HG02852 (cell line): ENCODE measurements around the gene C2CD2L.
A peak's percentile ranks its signal among the peaks of the same experiment; 100 is the strongest.
"Not testable (repeated sequence)": the region's sequence is repeated elsewhere in the genome, so short reads cannot be mapped to it uniquely, and the experiment has no call there.

Source experiments
- ATAC-seq: cut with Tn5 transposase; IDR thresholded peaks from one replicate; pipeline ENCODE4 v1.9.1; 2021; ENCODE audit warnings: mild to moderate bottlenecking, moderate library complexity; ENCODE audit not compliant: unreplicated experiment

Gene C2CD2L

GRCh38 chr11:119113716-119114115 is 6.6 kb downstream of the C2CD2L start:
- no peak for ATAC-seq

- ATAC-seq = no peak
Measured at GRCh38 chr11:119114351-119114750, 7.2 kb downstream of the C2CD2L start.

- no peak for ATAC-seq
Measured at GRCh38 chr11:119115484-119116234, 8.5 kb downstream of the C2CD2L start.

- ATAC-seq = no peak
Measured at GRCh38 chr11:119116235-119116594, 9.1 kb downstream of the C2CD2L start.

GRCh38 chr11:119116601-119117000 is 9.5 kb downstream of the C2CD2L start:
- ATAC-seq = no peak

GRCh38 chr11:119117004-119117706 is 10.0 kb downstream of the C2CD2L start:
- no peak for ATAC-seq

- no peak for ATAC-seq
Measured at GRCh38 chr11:119118227-119118626, 11.1 kb downstream of the C2CD2L start.

- ATAC-seq = no peak
Measured at GRCh38 chr11:119118946-119119345, 11.8 kb downstream of the C2CD2L start.

GRCh38 chr11:119120639-119121007 is 13.5 kb downstream of the C2CD2L start:
- ATAC-seq = no peak

- ATAC-seq = peak; percentile 94
Measured at GRCh38 chr11:119121008-119121810, 14.1 kb downstream of the C2CD2L start, which contains the start of gene HINFP. TSS of gene HINFP (plus strand) at chr11:119121580. CDS start at chr11:119126945, 5,365 bp downstream.

- ATAC-seq = no peak
Measured at GRCh38 chr11:119121811-119122124, 14.6 kb downstream of the C2CD2L start.

- no peak for ATAC-seq
Measured at GRCh38 chr11:119125821-119126220, 18.7 kb downstream of the C2CD2L start.

- no peak for ATAC-seq
Measured at GRCh38 chr11:119126675-119127268, 19.6 kb downstream of the C2CD2L start.

- ATAC-seq = no peak
Measured at GRCh38 chr11:119130662-119131061, 23.5 kb downstream of the C2CD2L start.

GRCh38 chr11:119134389-119134978 is 27.3 kb downstream of the C2CD2L start:
- no peak for ATAC-seq

- ATAC-seq = not testable (repeated sequence)
Measured at GRCh38 chr11:119139276-119139675, 32.1 kb downstream of the C2CD2L start.

GRCh38 chr11:119144825-119145486 is 37.8 kb downstream of the C2CD2L start:
- no peak for ATAC-seq

- no peak for ATAC-seq
Measured at GRCh38 chr11:119145551-119145950, 38.4 kb downstream of the C2CD2L start.

- ATAC-seq = no peak
Measured at GRCh38 chr11:119147604-119148333, 40.6 kb downstream of the C2CD2L start.

GRCh38 chr11:119148720-119149017 is 41.5 kb downstream of the C2CD2L start:
- ATAC-seq = no peak
